HEK293 (cell line): Measurements from ENCODE around the gene CSNK2A3.

Experiments
- GFI1B ChIP-seq: fragments of 450-650 bp; formaldehyde crosslinking; IDR thresholded peaks from 2 replicates; pipeline ENCODE4 v1.5.1; 2016; ENCODE audit warnings: missing biosample characterization, missing genetic modification characterization
- SETDB1 ChIP-seq: IDR thresholded peaks from one replicate; pipeline ENCODE4 v1.6.1; 2017; ENCODE audit warnings: mild to moderate bottlenecking, low read length, moderate library complexity, mixed read lengths; ENCODE audit not compliant: insufficient read length
- ZNF24 ChIP-seq: fragments of 450-650 bp; formaldehyde crosslinking; IDR thresholded peaks from 2 replicates; pipeline ENCODE4 v1.5.1; 2016; ENCODE audit warnings: missing biosample characterization, missing genetic modification characterization
- ZNF274 ChIP-seq, 2 experiments: fragments of 200-500 bp in 1 of 2; fragments of 450-650 bp in 1 of 2; sonication (Bioruptor generic) in 1 of 2; formaldehyde crosslinking in 1 of 2; IDR thresholded peaks; 2 replicates each; pipeline versions ENCODE4 v1.5.1 to v1.6.1; 2014 to 2016; ENCODE audit warnings: borderline replicate concordance in 1 of 2, inconsistent platforms in 1 of 2, low read length in 1 of 2, missing biosample characterization in 1 of 2, missing genetic modification characterization in 1 of 2
- ZNF792 ChIP-seq: fragments of 450-650 bp; formaldehyde crosslinking; IDR thresholded peaks from 2 replicates; pipeline ENCODE4 v1.5.1; 2016; ENCODE audit warnings: missing biosample characterization, missing genetic modification characterization

GRCh38 chr11:11349870-11350337 is 3.1 kb downstream of the CSNK2A3 start:
- TF ChIP-seq GFI1B (tag by site-specific recombination): no peak
- no peak for TF ChIP-seq ZNF24 (tag by site-specific recombination)
- no peak for TF ChIP-seq SETDB1
- no peak for TF ChIP-seq ZNF792 (tag by site-specific recombination)
- no peak for TF ChIP-seq ZNF274 (IDR thresholded peaks at IDR 0.05; ENCODE audit: low read length)
- TF ChIP-seq ZNF274 (tag by site-specific recombination; IDR thresholded peaks at IDR 0.05; ENCODE audit: borderline replicate concordance): no peak
